Fibroblast of villous mesenchyme (primary cell): ENCODE data around the gene LRRK2. TPM values are rescaled to one million over a fixed set of nuclear protein-coding genes. Genes with fewer than 3 reads are reported as not detected.

Experiments
- DNase-seq: peaks from one replicate; pipeline ENCODE4 v3.0.0-alpha.2; 2010; ENCODE audit warnings: low read depth
- H3K4me3 ChIP-seq: 2 replicates; pipeline ENCODE4 v1.5.1; 2011; ENCODE audit warnings: low read depth, mild to moderate bottlenecking, low read length
- total RNA-seq: library from RNA; depleted of rRNA; stranded (reverse); fragments of >200 nt; gene quantifications from 2 replicates; pipeline ENCODE4 v1.2.3, GENCODE V29; 2012
- TF ChIP-seq, protein P1 (sequence below): IDR thresholded peaks from 2 replicates; pipeline ENCODE4 v1.5.1; 2012; ENCODE audit warnings: low read depth, mild to moderate bottlenecking, low read length; ENCODE audit not compliant: insufficient read depth

LRRK2 gene
- total RNA-seq, 1 donor = 1.3 TPM

DNA sequence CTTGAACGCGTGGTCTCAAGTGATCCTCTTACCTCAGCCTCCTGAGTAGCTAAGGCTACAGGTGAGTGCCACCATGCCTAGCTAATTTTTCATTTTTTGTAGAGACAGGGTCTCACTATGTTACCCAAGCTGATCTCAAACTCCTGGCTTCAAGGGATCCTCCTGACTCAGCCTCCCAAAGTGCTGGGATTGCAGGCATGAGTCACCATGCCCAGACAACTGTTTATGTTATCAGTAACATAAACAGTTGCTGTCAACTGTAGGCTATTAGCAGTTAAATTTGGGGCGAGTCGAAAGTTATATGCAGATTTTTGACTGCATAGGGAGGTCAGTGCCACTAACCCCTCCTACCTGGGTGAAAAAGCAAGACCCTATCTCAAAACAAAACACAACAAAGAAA, 26.2 kb upstream of the LRRK2 start:
- DNase-seq = no peak
- TF ChIP-seq, protein P1, sequence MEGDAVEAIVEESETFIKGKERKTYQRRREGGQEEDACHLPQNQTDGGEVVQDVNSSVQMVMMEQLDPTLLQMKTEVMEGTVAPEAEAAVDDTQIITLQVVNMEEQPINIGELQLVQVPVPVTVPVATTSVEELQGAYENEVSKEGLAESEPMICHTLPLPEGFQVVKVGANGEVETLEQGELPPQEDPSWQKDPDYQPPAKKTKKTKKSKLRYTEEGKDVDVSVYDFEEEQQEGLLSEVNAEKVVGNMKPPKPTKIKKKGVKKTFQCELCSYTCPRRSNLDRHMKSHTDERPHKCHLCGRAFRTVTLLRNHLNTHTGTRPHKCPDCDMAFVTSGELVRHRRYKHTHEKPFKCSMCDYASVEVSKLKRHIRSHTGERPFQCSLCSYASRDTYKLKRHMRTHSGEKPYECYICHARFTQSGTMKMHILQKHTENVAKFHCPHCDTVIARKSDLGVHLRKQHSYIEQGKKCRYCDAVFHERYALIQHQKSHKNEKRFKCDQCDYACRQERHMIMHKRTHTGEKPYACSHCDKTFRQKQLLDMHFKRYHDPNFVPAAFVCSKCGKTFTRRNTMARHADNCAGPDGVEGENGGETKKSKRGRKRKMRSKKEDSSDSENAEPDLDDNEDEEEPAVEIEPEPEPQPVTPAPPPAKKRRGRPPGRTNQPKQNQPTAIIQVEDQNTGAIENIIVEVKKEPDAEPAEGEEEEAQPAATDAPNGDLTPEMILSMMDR = no peak
- H3K4me3 ChIP-seq = no peak overlapping the region

DNA sequence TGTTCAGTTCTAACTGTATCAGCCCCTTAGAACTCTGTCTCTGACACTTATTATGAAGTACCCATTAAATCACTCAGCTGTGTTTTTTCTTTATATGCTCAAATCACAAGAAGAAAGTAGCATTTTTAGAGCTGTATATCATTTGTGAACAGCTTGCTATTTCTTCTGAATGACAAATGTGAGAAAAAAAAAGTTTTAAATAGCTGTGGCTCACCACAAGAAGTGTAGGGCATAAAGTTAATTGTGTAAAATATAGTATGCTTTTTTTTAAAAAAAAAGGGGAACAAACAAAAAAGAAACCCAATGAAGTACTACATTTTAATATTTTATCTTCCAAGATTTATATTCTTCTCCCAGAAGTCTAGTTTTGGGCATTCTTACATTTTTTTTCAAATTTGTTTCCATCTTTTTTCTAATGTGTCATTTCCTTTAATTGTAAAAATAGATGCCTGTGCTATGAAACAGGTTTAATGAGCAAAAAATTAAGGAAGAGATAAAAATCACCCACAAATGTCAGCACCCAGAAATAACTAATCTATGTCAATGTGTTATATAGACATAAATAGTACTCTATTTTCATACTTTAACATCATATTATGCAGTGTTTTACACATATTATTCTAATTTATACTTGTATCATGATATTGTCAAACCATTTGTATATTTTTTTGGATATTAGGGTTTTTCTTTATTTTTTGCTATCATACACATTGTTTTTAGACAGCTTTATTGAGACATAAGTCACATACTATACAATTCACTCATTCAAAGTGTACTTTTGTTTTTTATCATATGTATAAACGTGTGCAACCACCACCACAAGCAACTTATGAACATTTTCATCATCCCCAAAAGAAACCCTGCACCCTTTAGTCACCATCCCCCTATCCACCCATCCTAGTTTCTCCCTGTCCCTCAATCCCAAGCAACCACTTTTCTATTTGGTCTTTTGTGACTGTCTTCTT, 22.4 kb upstream of the LRRK2 start:
- TF ChIP-seq, protein P1 = no peak
- DNase-seq = no peak
- H3K4me3 ChIP-seq = no peak overlapping the region

DNA sequence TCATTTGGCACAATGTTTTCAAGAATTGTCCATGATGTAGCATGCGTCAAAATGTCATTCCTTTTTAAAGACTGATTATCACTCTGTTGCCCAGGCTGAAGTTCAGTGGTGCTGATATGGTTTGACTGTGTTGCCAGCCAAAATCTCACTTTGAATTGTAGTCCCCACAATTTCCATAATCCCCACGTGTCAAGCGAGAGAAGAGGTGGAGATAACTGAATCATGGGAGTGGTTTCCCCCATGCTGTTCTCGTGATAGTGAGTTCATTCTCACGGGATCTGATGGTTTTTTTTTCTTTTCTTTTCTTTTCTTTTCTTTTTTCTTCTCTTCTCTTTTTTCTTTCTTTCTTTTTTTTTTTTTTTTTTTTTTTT, 21.8 kb upstream of the LRRK2 start:
- no peak overlapping the region for H3K4me3 ChIP-seq
- TF ChIP-seq, protein P1 = no peak

DNA sequence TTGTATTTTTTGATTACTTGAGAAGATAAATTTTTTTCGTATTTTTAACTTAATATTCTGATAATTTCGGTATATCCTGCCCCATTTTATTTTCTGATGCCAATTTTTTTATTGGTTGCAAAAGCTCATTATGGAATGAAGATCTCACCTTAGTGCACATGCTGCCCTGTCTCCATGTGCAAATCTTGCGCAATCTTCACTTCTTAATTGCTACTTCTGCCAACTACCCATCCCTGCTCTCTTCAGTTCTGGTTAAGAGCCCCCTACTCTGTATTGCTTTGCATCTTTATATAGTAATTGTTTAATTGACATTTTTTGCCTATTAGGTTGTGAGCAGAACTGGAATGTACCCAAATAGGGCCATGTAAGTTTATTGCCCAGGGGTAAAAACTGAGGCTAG, 20.5 kb upstream of the LRRK2 start:
- DNase-seq = no peak
- H3K4me3 ChIP-seq = no peak overlapping the region
- TF ChIP-seq, protein P1 = no peak

More for the DNA sequence above, 21.8 kb upstream of the LRRK2 start:
- no peak for DNase-seq

DNA sequence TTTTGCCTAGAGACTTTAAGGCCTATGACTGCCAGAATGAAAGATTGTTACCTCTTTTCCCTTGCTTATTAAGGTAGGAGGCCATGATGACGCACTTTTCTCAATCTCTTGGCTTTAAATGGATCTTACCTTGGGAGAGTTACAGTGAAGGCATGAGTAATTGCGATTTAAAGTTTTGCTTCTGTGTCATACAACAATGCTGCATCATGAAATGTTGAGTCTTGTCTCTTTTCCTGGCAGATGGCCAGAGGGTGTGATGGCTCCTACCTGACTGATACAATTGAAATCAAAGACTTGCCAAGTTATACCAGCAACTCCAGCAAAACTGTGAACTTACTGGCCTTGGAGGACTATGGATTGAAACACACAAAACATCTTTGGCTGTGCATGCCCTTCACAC, 17.2 kb upstream of the LRRK2 start:
- DNase-seq = no peak
- TF ChIP-seq, protein P1 = no peak
- no peak overlapping the region for H3K4me3 ChIP-seq

DNA sequence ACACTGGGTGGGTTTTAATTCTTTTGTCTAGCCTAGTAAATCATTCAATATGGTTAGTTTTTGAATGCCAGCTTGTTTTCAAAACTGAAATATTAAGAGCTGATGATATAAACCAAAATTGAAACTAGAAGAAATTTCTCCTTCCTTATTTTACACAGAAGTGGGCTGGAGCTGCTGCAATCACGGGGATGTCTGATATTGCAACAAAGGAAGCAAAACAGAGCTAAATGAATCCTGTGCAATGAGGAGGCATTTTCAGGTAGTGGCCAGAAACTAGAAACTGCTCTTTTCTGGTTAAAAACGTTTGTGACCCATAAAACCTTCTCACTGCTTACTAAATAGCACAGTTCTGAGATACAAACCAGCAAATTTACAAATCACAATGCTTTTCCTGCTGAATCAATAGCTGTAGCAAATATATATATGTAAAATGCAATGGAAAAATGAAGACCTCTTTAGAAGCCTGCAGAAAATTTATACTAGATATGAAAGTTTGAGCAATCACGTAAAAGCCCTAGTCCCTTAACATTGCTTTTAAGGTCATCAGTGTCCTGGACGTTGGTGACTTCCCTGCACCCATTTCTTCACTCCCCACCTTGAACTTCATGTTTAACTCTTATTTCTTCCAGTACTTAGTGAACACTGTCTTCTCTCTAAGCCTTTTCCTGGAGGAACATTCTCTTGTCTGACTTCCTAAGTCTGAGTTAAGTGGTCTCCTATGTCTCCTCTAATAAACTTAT, 15.9 kb upstream of the LRRK2 start:
- no peak overlapping the region for H3K4me3 ChIP-seq
- TF ChIP-seq, protein P1 = no peak
- DNase-seq = no peak
